ENCODE data around the gene POTEB3. TPM values are rescaled to one million over a fixed set of nuclear protein-coding genes. Genes with fewer than 3 reads are reported as not detected.
"Not testable (repeated sequence)": the region's sequence is repeated elsewhere in the genome, so short reads cannot be mapped to it uniquely, and the experiment has no call there.

Gene POTEB3
- total RNA-seq = not detected in 2 replicates

- ATAC-seq (ENCODE audit: low read depth); DNase-seq; H3K36me3 Mint-ChIP-seq (ENCODE audit: low read depth); intact Hi-C loops (cut with micrococcal nuclease); CTCF ChIA-PET; H3K4me1 Mint-ChIP-seq; H3K9me3 Mint-ChIP-seq; H3K27me3 Mint-ChIP-seq; H3K27ac Mint-ChIP-seq; POLR2A ChIA-PET; H3K4me3 Mint-ChIP-seq: not testable (repeated sequence)
Measured at GRCh38 chr15:21440399-21440798, at the start of gene POTEB3. Gene POTEB3, minus strand, starts transcription at chr15:21440499. Its CDS starts 488 bp downstream, at chr15:21440011.

GRCh38 chr15:21453683-21454082 is 13.4 kb upstream of the POTEB3 start:
- intact Hi-C loops (cut with micrococcal nuclease); H3K4me1 Mint-ChIP-seq; H3K27ac Mint-ChIP-seq; H3K27me3 Mint-ChIP-seq; CTCF ChIA-PET; H3K4me3 Mint-ChIP-seq; POLR2A ChIA-PET; DNase-seq; H3K36me3 Mint-ChIP-seq (ENCODE audit: low read depth); ATAC-seq (ENCODE audit: low read depth); H3K9me3 Mint-ChIP-seq: not testable (repeated sequence)

GRCh38 chr15:21451920-21452563 is 11.7 kb upstream of the POTEB3 start:
- ATAC-seq (ENCODE audit: low read depth); H3K36me3 Mint-ChIP-seq (ENCODE audit: low read depth); intact Hi-C loops (cut with micrococcal nuclease); H3K4me3 Mint-ChIP-seq; CTCF ChIA-PET; POLR2A ChIA-PET; DNase-seq; H3K27ac Mint-ChIP-seq; H3K4me1 Mint-ChIP-seq; H3K9me3 Mint-ChIP-seq; H3K27me3 Mint-ChIP-seq: not testable (repeated sequence)

GRCh38 chr15:21451487-21451886 is 11.2 kb upstream of the POTEB3 start:
- intact Hi-C loops (cut with micrococcal nuclease); DNase-seq; H3K9me3 Mint-ChIP-seq; POLR2A ChIA-PET; ATAC-seq (ENCODE audit: low read depth); H3K4me1 Mint-ChIP-seq; H3K27me3 Mint-ChIP-seq; H3K36me3 Mint-ChIP-seq (ENCODE audit: low read depth); H3K4me3 Mint-ChIP-seq; H3K27ac Mint-ChIP-seq; CTCF ChIA-PET: not testable (repeated sequence)

GRCh38 chr15:21407366-21407765 is 32.9 kb downstream of the POTEB3 start:
- intact Hi-C loops (cut with micrococcal nuclease); DNase-seq; H3K27me3 Mint-ChIP-seq; H3K9me3 Mint-ChIP-seq; H3K4me3 Mint-ChIP-seq; H3K27ac Mint-ChIP-seq; POLR2A ChIA-PET; ATAC-seq (ENCODE audit: low read depth); H3K4me1 Mint-ChIP-seq; H3K36me3 Mint-ChIP-seq (ENCODE audit: low read depth); CTCF ChIA-PET: not testable (repeated sequence)

GRCh38 chr15:21401531-21401930 is 38.8 kb downstream of the POTEB3 start:
- H3K27ac Mint-ChIP-seq; POLR2A ChIA-PET; H3K4me1 Mint-ChIP-seq; H3K27me3 Mint-ChIP-seq; intact Hi-C loops (cut with micrococcal nuclease); DNase-seq; H3K36me3 Mint-ChIP-seq (ENCODE audit: low read depth); CTCF ChIA-PET; H3K9me3 Mint-ChIP-seq; ATAC-seq (ENCODE audit: low read depth); H3K4me3 Mint-ChIP-seq: not testable (repeated sequence)

GRCh38 chr15:21399111-21399510 is 41.2 kb downstream of the POTEB3 start:
- ATAC-seq (ENCODE audit: low read depth); intact Hi-C loops (cut with micrococcal nuclease); POLR2A ChIA-PET; H3K27ac Mint-ChIP-seq; H3K36me3 Mint-ChIP-seq (ENCODE audit: low read depth); H3K4me1 Mint-ChIP-seq; CTCF ChIA-PET; DNase-seq; H3K4me3 Mint-ChIP-seq; H3K27me3 Mint-ChIP-seq; H3K9me3 Mint-ChIP-seq: not testable (repeated sequence)

GRCh38 chr15:21398511-21398910 is 41.8 kb downstream of the POTEB3 start:
- DNase-seq; POLR2A ChIA-PET; H3K27ac Mint-ChIP-seq; H3K4me1 Mint-ChIP-seq; H3K36me3 Mint-ChIP-seq (ENCODE audit: low read depth); H3K9me3 Mint-ChIP-seq; intact Hi-C loops (cut with micrococcal nuclease); CTCF ChIA-PET; ATAC-seq (ENCODE audit: low read depth); H3K4me3 Mint-ChIP-seq; H3K27me3 Mint-ChIP-seq: not testable (repeated sequence)

GRCh38 chr15:21397656-21398055 is 42.6 kb downstream of the POTEB3 start:
- H3K9me3 Mint-ChIP-seq; H3K27me3 Mint-ChIP-seq; H3K27ac Mint-ChIP-seq; CTCF ChIA-PET; H3K4me3 Mint-ChIP-seq; DNase-seq; H3K36me3 Mint-ChIP-seq (ENCODE audit: low read depth); H3K4me1 Mint-ChIP-seq; ATAC-seq (ENCODE audit: low read depth); intact Hi-C loops (cut with micrococcal nuclease); POLR2A ChIA-PET: not testable (repeated sequence)

- intact Hi-C loops (cut with micrococcal nuclease); H3K9me3 Mint-ChIP-seq; H3K27ac Mint-ChIP-seq; H3K4me3 Mint-ChIP-seq; DNase-seq; ATAC-seq (ENCODE audit: low read depth); H3K27me3 Mint-ChIP-seq; H3K36me3 Mint-ChIP-seq (ENCODE audit: low read depth); H3K4me1 Mint-ChIP-seq; POLR2A ChIA-PET; CTCF ChIA-PET: not testable (repeated sequence)
Measured at GRCh38 chr15:21397186-21397585, 43.1 kb downstream of the POTEB3 start.

GRCh38 chr15:21385961-21386360 is 54.3 kb downstream of the POTEB3 start:
- H3K9me3 Mint-ChIP-seq; H3K4me1 Mint-ChIP-seq; H3K36me3 Mint-ChIP-seq (ENCODE audit: low read depth); H3K27ac Mint-ChIP-seq; ATAC-seq (ENCODE audit: low read depth); H3K27me3 Mint-ChIP-seq; CTCF ChIA-PET; H3K4me3 Mint-ChIP-seq; DNase-seq; intact Hi-C loops (cut with micrococcal nuclease); POLR2A ChIA-PET: not testable (repeated sequence)

GRCh38 chr15:21383866-21384485 is 56.3 kb downstream of the POTEB3 start:
- H3K36me3 Mint-ChIP-seq (ENCODE audit: low read depth); intact Hi-C loops (cut with micrococcal nuclease); ATAC-seq (ENCODE audit: low read depth); CTCF ChIA-PET; H3K9me3 Mint-ChIP-seq; H3K27me3 Mint-ChIP-seq; POLR2A ChIA-PET; H3K27ac Mint-ChIP-seq; H3K4me3 Mint-ChIP-seq; H3K4me1 Mint-ChIP-seq; DNase-seq: not testable (repeated sequence)

- CTCF ChIA-PET; POLR2A ChIA-PET; H3K27me3 Mint-ChIP-seq; H3K4me3 Mint-ChIP-seq; H3K27ac Mint-ChIP-seq; H3K4me1 Mint-ChIP-seq; DNase-seq; H3K9me3 Mint-ChIP-seq; ATAC-seq (ENCODE audit: low read depth); intact Hi-C loops (cut with micrococcal nuclease); H3K36me3 Mint-ChIP-seq (ENCODE audit: low read depth): not testable (repeated sequence)
Measured at GRCh38 chr15:21373682-21374081, 66.6 kb downstream of the POTEB3 start.
